Middle frontal gyrus (tissue), 1 donor: ENCODE results near the gene CSTB.

Experiments used
- DNase-seq: peaks from one replicate; pipeline ENCODE4 v3.0.0-alpha.2; 2015; ENCODE audit warnings: low spot score; ENCODE audit errors: extremely low spot score

The CSTB gene

DNA sequence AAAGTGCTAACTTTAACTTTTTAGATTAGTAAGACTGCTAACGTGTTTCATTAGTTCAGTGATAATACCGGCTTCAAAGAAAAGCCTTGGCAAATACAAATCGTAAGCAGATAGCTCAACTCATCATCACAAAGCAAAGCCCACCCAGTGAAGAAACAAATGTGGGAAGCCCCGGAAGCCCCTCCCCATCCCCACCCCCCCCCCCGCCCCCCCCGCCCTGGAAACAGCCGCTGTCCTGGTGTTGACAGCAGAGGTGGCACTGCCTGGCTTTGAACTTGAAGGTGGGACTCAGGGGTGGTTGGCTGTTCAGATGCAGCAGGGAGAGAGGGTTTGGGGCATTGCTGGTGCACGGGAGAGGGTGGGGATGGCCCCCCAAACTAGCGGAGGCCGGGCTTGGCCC is 43.0 kb downstream of the CSTB start:
- no peak for DNase-seq

DNA sequence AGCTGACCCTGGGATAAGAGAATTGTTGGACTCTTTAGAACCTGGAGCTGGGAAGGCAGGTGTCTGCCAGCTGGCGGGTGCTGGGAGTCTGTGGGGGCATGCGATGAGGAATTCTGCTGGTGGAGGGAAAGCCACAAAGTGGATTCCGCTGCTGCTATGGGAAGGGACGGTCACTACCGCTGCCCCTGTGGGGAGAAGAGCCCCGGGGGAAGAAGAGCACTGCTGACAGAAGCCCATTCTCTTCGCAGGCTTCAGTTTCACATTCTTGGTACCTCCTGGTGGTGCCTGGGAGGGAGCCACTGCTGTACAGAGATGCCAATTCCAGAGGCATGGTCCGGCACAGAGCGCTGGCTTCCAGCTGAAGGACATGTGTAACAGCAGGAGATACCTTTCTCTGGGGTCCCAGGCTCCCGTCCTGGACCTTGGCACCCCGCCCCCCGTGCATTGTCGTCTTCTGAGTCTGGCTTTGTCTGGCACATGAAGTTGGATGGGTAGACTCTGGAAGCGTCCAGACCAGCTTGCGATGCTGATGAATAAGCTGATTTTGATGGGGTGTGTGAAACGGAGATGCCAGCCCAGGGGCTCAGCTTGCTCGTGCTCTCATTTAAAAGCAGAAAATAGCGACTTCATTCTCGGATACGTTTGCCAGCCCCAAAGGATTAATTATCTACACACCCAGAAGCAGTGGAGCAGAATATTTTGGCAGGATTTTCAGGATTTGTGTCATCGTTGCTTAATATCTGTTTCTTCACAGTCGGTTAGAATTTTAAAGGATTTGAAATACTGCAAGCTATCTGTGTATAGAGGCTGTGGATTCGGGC is 44.0 kb downstream of the CSTB start:
- no peak for DNase-seq

DNA sequence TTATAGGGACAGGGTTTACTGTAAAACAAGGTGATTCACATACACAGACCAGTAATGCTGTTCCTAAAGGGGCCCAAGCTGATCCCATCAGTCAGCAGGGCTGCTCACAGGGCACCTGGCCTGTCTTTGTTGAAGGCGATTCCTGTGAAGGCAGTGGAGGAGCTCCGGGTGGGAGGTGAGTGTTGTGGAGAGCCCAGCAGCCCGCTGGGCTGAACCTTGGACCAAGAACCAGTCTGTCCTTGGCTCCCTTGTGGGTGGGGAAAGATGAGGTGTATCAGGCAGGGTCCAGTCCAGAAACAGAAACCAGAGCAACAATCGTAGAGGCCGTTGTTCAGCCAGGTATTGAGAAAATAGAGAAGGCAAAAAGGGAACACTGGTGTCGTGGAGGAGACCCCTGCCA is 44.6 kb downstream of the CSTB start:
- no peak for DNase-seq

DNA sequence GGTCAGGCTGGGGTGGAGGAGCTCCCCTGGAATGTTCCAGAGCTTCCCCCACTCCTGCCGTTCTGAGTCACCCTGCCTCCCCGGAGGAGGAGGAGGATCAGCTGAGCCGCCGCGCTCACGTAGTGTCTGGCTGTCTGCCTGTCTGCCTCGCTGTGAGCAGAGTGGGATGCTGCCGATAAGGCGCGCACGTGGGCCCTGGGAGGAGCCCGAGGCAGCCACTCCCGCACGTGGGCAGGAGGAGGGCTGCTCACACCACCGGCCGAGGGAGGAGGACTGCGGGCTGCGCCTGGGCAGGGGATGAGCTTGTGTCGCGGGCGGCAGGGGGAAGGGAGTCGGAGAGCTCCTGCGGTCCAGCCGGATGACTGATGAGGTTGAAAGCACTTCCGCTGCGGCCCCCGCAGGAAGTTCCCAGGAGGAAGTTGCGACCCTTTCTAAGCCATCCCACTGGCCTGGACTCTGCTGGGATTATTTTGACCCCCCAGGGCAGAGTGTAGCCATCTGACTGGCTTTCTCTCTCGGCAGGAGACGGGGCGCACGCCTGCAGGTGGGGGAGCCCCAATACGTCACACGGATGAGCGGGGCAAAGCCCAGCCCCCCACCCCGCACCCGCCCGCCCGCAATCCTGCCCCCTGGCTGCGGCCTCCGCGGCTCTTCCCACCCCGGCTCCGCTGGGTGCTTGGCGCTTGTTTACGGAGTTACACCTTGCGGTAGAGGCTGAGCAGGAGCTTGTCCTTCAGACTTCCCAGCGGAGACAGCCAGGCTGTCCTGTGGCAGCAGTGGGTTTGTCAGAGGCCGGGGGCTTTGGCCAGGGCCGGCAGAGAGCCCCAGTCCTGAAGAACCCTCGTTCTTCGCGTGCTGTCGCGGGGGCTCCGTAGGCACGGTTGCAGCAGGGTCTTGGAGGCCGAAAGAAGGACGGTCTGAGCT is 47.4 kb downstream of the CSTB start:
- peak; percentile 87 for DNase-seq

DNA sequence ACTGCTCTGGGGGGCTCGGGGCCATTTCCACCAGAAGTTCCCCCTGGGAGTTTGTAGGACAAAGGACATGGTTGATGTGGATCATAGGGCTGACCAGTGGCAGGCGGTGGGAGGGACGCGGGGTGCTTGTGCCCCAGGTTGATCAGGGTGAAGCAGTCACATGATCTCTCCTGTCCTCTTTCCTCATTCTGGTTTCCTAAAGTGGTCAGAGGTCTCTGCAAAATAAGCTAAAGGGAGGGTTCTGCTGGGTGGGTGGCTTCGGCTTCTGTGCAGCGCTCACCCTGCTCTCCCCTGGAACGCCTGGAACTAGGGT is 48.0 kb downstream of the CSTB start:
- DNase-seq, result no peak

DNA sequence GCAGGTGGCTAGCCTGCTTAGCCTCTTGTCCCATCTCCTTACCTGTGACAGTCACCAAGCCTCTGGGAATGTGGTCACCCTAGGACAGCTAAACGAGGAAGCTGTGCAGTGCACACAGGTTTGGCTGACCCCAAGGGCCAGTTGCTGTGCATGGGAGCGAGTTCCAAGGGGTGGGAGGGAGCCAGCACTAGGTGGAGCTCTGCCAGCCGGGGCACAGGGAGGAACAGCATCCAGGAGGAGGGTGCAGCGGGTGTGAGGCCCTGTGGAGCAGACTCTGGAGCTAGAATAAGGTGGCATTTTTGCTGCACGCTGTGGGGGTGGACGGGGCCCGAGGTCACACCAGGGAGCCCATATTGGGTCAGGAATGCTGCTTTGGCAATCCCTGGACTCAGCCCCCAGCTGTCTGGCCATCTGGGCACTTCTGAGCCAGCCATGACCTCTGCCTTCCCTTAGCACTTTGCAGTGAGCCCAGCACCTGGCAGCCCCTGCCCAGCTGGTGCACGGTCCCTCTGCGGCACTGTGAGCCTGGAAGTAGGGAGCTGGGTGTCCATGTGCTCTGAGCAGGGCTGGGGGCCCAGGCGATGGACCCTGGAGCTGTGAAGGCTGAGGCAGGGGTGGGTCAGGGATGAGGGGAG is 48.5 kb downstream of the CSTB start:
- DNase-seq, result no peak

DNA sequence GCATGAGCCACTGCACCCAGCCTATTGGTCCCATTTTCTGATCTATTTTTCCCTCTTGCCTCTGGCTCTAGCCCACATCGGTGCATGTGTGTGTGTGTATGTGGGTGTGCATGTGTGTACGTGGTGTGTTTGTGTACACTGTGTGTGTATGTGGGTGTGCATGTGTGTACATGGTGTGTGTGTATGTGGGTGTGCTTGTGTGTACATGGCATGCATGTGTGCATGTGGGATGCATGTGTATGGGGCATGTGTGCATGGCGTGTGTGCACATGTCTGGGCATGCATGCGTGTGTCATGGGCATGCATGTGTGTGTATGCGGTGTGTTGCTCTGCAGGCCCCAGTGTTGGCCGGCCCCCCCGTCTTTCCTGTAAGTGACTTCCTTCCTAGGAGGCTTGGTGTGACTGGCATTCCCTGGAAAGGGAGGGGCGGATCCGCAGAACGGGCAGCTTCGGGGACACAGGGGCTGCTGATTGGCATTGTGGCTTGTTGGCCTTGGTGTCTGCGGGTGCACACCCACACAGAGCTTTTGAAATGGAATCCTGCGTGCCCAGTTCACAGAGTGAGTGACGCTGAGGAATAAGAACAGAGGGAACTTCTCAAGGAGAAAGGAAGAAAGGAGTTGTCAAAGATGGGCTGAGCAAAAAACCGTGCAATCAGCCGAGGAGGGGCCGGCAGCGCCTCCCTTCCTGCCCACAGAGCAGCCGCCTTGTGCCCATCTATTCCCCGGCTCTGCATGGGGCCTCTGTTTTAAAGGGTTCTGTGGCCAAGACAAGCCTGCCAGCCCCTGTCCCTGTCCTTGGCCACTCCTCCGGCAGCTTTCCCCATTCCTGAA is 49.2 kb downstream of the CSTB start:
- DNase-seq, result no peak
